Astrocyte of the spinal cord (primary cell): ENCODE data around the gene CERS2.

Experiments
- DNase-seq: peaks from one replicate; pipeline ENCODE4 v3.0.0; 2011; ENCODE audit warnings: low read depth, low spot score
- H3K4me3 ChIP-seq: 2 replicates; pipeline ENCODE4 v1.5.1; 2011; ENCODE audit warnings: low read depth, mild to moderate bottlenecking, low read length, moderate library complexity
- CTCF ChIP-seq: IDR thresholded peaks from 2 replicates; pipeline ENCODE4 v1.5.1; 2012; ENCODE audit warnings: low read depth, mild to moderate bottlenecking, low read length, inconsistent platforms
- in situ Hi-C: cut with HindIII; loops from 2 replicates; pipeline ENCODE4 v1.10.0; 2017; ENCODE audit warnings: low sequenced_read_pairs

CERS2 gene, protein sequence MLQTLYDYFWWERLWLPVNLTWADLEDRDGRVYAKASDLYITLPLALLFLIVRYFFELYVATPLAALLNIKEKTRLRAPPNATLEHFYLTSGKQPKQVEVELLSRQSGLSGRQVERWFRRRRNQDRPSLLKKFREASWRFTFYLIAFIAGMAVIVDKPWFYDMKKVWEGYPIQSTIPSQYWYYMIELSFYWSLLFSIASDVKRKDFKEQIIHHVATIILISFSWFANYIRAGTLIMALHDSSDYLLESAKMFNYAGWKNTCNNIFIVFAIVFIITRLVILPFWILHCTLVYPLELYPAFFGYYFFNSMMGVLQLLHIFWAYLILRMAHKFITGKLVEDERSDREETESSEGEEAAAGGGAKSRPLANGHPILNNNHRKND

GRCh38 chr1:150974580-150975478, at the start of gene CERS2:
CERS2 (minus strand) TSS chr1:150974835; CDS start chr1:150969090, 5,745 bp downstream.
- in situ Hi-C loops: no loop called here
- TF ChIP-seq CTCF: no peak
- peak within 1 kb of the TSS; percentile 74 for H3K4me3 ChIP-seq
- DNase-seq: peak; percentile 80

DNA sequence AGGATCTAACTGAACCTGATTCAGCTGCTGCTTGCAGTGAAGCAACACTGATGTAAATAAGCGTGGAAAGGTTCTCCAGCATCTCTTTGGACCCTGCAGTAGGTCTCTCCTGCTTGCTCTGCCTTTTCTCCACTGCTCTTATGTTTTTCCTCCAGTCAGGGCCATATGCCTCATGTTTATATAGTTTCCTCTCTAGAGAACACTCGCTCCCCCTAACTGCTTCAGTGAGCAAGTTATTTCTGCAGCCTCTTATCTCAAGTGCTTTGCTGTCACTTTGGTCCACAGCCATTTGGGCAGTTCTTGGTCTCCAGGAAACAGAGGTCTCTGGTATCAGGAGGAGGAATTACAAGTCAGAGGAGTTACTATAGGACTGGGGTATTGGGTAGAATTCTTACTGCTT, 38.9 kb upstream of the CERS2 start:
- in situ Hi-C loops: no loop called here
- DNase-seq: peak; percentile 34
- TF ChIP-seq CTCF: no peak
- H3K4me3 ChIP-seq: no peak overlapping the region

DNA sequence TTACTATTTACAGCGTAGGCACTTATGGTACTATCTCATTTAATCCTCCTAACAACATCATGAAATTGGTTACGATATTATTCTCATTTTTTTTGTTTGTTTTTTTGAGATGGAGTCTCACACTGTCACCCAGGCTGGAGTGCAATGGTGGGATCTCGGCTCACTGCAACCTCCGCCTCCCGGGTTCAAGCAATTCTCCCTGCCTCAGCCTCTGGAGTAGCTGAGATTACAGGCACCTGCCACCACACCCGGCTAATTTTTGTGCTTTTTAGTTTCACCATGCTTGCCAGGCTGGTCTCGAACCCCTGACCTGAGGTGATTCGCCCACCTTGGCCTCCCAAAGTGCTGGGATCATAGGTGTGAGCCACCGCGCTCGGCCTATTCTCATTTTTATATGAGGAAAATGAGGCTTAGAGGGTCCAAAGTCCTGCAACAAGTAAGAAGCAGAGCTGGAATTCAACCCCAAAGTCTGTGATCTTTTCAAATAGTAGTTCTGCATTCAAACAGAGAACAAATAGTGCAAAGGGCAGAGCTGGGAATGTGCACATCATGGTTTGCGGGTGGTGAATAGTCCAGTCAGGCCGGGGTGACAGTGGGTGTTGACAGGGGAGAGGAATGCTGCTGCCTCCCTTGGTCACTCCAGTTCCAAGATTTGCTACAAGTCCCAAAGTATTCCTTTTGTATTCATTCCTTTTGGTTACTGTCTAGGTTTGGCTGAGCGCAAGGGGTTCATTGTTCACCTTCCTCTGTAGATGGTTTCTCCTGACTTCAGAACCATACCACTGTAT, 38.2 kb upstream of the CERS2 start:
- H3K4me3 ChIP-seq: no peak overlapping the region
- TF ChIP-seq CTCF: no peak
- in situ Hi-C loops: no loop called here
- no peak for DNase-seq

GRCh38 chr1:151011154-151011850, 36.7 kb upstream of the CERS2 start:
- H3K4me3 ChIP-seq: no peak overlapping the region
- DNase-seq: no peak
- no peak for TF ChIP-seq CTCF
- in situ Hi-C loops: no loop called here

DNA sequence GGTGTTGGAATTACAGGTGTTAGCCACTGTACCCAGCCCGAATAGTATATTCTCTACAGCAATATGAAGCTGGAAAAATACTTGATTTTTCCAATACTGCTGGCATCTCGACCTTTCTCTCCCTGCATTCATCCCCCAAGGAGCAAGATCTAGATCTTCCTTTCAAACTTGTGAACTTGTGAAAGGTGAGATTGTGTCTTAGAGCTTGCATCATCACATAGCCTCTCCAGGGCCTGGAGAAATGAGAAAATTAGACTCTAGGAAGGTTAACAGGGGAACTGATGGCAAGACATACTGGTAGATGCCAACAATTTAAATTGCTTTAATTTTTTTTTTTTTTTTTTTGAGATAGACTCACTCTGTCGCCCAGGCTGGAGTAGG, 35.7 kb upstream of the CERS2 start:
- no peak for TF ChIP-seq CTCF
- H3K4me3 ChIP-seq: no peak overlapping the region
- in situ Hi-C loops: no loop called here
- DNase-seq: no peak
